ENCODE results near the gene HAND1.
A peak's percentile ranks its signal among the peaks of the same experiment; 100 is the strongest.
"Not testable (repeated sequence)": the region's sequence is repeated elsewhere in the genome, so short reads cannot be mapped to it uniquely, and the experiment has no call there.

HAND1 gene

DNA sequence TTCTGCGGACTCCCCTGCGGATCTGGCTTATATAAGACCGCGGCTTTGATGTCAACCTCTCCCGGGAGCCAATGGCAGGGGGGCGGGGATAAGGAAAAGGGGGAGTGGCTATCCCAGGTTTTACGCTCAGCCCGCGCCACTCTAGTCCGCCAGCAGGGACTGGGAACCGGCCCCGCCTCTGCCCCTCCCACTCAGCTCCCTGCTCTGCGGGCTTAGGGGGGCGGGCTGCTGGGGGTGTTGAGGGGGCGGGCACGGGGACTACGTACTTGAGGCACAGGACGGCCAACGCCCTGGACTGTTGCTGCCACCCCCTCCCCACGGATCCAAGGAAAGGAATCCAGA is at the start of gene HAND1:
Gene HAND1 (minus strand): TSS at position 4 of the 342 bp plus-strand sequence. CDS start 219 bp downstream, outside the sequence.
- peak within 1 kb of the TSS in 3 of 7 experiments; percentile 4 to 37 (median 19) for H3K4me3 ChIP-seq
- H3K27ac ChIP-seq, result no peak within 1 kb of the TSS

DNA sequence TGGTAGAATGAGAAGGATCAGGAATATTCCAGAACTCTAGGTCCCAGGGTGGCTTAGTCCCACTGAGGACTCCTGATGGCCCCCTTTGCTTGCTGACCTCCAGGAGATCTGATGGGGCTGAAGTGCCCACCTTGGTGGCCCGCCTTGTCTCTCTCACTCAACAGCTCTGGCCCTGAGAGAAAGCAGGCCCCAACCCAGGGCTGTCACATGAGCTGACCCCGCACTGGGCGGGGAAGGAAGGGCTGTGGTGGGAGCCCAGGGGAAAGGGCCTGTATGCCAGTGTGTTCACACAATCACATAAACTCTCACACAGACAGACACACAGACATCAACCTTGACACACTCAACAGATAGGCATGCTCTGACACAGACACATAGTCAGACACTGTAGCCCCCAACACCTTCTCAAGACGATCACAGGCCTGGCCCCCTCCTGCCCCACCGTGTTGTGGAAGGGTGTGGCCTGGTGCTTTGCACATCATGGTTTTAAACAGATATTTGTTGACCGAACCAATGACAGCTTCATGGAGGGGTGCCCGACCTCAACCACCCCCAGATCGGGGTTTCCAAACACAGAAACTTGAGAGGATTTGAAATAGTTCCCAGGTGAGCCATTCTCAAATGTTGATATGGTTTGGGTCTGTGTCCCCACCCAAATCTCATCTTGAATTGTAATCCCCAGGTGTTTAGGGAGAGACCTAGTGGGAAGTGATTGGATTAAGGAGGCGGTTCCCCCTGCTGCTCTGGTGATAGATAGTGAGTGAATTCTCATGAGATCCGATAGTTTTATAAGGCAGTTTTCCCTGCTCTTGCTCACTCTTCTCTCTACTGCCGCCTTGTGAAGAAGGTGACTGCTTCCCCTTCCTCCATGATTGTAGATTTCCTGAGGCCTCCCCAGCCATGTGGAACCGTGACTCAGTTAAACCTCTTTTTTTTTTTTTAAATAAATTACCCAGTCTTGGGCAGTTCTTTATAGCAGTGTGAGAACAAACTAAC is 48.5 kb upstream of the HAND1 start:
- H3K27ac ChIP-seq, result no peak overlapping the region

DNA sequence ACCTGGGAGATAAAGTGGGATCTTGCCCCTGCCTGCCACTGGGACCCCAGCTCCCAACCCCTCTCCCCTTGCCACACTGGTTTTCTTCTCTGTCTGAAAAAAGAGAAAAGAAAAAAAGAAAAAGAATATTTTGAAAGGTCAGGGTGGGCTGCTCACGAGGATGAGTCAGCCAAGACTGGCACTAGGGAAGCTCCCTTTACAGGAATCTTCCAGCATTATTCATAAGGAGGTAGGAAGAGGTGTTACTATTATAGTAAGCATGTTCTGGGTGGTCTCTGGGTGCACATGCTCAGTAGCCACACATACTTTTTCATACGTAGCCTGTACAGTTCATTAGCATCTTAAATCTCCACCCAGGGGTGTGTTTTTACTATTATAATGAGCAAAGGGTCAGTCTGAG is 46.8 kb upstream of the HAND1 start:
- no peak overlapping the region for H3K27ac ChIP-seq
- no peak overlapping the region for H3K4me3 ChIP-seq

More for the DNA sequence above, 48.5 kb upstream of the HAND1 start:
- no peak overlapping the region for H3K4me3 ChIP-seq

DNA sequence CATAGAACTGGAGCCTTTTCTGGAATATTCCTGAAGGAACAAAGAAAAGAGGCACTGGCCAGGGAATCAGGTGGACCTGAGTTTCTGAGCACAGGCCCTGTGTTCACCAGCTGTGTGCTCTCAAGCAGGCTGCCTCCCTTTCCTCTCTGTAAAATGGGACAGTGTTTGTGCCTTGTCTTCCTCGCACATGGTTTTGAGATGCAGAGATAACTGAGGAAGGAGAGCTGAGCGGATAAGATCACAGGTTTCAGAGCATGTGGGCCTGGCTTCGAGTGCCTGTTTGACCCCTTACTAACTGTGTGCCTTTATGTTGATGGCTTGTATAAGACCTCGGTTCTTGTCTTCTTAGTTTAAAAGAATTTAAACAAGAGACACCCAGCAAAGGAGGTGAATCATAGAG is 46.2 kb upstream of the HAND1 start:
- no peak overlapping the region for H3K4me3 ChIP-seq
- H3K27ac ChIP-seq, result peak overlapping the region in 1 of 21 experiments; percentile 5

DNA sequence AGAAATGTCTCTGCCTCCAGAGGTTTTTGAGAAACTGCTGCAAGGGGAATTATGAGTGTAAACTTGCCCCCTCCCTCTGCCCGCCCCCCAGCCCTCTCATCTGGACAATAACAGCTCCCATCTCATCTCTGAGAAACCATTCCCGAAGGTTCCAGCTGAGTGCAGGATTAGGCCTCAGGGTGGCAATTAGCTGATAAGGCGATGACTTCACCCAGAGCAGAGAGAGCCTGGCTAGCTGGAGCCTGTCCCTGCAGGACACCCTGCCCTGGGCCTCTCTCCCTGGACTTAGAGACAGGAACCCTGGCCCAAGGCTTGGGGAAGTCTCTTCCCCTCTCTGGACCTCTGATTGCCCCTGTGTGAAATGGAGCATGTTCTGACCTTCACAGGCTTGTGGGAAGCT is 45.7 kb upstream of the HAND1 start:
- no peak overlapping the region for H3K4me3 ChIP-seq
- H3K27ac ChIP-seq, result peak overlapping the region in 1 of 21 experiments; percentile 5

DNA sequence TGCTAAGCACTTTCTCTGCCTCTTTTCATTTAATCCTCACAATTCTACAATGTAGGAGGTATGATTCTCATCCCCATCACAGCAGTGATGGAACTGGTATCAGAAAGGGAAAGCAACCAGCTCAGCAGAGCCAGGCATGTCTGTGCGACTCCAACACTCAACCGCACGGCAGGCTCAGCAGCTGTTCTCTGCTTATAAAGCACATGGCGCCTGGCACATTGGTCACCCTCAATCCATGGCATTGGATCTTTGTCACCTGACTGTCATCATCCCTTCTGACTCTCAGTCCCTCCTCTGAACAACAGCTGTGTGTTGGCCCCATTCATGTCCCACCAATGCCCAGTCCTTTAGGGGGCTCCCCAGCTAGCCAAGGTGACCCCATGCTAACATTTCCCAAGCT is 45.1 kb upstream of the HAND1 start:
- H3K27ac ChIP-seq, result no peak overlapping the region
- no peak overlapping the region for H3K4me3 ChIP-seq

DNA sequence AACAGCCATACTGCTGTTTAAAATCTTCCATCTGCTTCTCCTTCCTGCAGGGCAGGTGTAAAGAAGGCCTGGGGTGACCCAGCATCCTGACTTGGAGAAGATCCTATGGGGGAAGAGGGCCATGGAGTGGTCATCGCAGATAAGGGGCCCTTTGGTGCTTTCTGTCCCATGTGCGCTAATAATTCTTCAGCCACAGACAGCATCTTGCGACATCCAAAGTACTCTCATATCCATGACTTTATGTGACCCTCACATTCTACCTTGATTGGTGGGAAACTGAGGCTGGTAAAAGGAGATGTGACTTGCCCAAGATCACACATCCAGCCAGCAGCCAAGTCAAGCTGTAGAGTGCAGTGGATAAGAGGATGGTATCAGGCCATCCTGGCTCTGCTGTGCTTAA is 44.3 kb upstream of the HAND1 start:
- H3K27ac ChIP-seq, result no peak overlapping the region
- H3K4me3 ChIP-seq, result no peak overlapping the region

DNA sequence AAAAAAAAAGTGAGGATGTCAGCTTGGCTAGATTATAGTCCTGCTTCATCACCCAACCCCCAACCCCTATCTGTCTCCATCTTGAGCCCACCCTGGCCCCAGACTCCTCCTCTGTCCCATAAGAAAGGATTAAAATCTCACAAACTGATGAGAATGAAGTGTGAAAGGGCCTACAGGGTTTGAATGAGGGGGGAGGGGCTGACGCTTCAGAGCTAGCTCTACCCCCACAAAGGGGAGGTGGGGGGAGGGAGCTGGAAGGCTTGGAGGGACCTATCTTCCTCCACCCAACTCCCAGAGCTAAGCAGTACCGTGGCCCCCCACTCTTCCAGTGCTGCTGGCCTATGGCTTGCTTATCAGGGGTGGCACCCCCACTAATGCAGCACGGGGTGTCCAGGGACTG is 43.7 kb upstream of the HAND1 start:
- no peak overlapping the region for H3K4me3 ChIP-seq
- no peak overlapping the region for H3K27ac ChIP-seq

DNA sequence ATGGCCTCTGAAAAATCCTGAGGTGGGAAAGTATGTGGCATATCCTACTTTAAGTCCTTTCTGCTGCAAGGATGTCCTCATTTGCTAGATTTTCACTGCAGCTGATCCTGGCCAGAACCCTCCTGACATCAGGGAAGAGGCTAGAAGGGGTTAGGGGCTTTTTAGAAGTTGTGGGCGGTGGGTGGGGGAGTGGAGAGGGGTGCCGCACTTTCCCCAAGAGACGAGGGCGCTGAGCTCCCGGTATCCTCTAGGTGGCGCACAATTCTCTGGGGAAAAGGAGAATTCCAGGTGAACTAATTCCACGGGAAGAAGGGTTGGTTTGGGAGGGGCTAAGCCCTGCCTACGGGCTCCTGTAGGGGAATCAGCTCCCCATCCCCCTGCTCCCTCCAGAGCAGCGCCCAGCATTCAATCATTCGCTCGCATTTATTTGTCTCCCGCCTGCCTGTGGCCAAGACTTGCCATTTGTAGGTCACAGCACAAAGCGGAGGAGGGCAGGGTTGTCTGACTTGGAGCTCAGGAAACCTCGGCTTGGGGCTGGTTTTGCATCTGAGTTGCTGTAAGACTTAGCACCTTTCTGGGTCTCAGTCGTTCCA is 42.9 kb upstream of the HAND1 start:
- no peak overlapping the region for H3K27ac ChIP-seq
- H3K4me3 ChIP-seq, result no peak overlapping the region

DNA sequence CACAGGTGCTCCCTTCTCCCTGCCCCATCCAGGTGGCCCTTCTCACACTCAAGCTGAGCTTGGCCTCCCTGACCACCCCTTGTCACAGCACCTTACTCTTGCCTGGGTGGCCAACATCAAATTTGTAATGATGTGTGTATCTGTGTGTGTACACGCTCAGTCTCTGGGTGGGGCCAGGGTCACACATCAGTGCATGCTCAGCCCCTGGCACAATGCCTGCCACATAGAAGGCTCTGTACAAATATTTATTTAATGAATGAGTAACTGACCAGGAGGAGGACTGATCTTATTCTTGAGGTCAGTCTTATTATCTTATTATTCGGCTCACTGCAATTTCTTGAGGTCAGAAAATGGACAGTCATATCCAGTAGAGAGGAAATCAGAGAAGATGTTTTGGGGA is 41.3 kb upstream of the HAND1 start:
- Histone ChIP-seq H3K27ac (no peak overlapping the region), H3K4me3 (no peak overlapping the region)

DNA sequence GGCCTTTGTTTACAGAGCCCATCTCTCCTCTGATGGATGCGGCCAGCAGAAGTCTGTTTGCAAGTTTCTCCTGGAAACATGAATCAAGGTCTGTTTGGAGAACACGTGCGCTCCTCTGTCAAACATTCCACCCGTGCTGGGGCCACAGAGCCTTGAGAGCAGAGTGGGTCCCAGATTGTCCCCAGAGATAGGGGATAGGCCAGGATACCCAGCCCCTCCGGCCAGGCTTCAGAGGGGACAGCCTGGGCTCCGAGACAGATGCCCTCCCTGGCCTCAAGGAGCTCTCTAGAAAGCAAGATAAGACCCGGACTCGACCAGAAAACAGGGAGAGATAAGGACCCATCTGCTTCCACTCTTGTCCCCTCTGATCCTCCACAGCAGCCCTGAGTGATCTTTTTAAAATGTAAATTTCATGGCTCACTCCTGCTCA is 40.4 kb upstream of the HAND1 start:
- H3K27ac ChIP-seq, result no peak overlapping the region
- H3K4me3 ChIP-seq, result no peak overlapping the region

DNA sequence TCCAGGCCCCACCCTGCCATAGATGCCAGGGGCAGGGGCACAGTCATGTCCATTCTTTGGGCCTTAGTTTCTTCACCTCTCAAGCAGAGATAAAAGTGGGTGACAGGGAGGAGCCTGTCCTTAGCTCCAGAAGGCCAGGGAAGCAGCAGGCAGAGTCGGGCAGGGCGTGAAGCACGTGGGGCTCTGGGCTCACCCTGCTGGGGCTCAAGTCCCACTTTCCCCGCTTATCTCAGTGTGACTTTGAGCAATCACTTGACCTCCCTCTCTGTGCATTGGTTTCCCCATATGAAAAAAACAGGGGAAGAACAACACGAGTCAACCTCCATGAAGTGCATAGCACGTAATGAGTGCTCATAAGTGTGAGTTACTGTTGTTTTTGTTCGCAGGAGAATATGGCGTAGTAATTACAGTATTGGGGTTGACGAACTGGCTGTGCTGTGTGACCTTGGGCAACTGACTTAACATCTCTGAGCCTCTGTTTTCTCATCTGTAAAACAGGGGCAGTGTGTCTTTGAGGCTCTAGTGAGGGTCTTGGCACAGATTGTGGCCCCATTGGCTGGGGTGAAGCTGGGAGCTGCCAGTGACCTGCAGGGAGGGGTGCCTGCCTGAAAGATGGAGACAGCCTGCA is 39.9 kb upstream of the HAND1 start:
- no peak overlapping the region for H3K4me3 ChIP-seq
- no peak overlapping the region for H3K27ac ChIP-seq

DNA sequence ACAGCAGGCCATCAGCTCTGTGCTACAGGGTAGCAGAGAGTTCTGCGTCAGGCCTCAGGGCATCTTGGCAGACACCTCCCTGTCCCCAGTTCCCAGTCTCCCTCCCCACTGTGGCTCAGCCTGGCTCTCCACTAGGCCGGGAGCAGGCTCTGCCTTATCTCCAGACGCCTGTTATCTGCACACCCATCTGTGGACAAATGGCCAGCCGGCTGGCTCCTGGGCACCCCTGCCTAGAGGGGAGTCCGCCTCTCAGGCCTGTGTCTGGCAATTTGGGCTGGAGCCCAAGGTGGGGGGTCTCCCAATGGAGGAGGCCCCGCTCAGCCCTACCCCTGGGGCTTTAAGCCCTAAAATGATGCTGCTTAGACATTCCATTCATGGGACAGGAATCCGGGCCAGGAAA is 39.2 kb upstream of the HAND1 start:
- Histone ChIP-seq H3K27ac (no peak overlapping the region), H3K4me3 (no peak overlapping the region)

DNA sequence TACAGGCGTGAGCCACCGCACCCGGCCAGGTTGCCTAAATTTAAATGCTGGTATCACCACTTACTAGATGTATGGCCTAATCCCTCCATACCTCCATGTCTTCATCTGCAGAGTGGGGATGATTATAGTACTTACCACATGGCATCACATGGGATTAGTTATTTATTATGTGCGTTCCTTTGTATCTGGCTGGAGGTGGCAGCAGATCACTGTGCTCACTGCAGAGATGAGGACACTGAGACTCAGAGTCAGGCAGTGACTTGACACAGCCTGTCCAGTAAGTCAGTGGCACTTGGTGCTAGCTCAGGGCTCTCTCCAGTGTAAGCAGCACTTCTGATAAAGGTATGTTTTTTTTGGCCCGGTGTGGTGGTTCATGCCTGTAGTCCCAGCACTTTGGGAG is 38.4 kb upstream of the HAND1 start:
- H3K4me3 ChIP-seq, result no peak overlapping the region
- H3K27ac ChIP-seq, result no peak overlapping the region

DNA sequence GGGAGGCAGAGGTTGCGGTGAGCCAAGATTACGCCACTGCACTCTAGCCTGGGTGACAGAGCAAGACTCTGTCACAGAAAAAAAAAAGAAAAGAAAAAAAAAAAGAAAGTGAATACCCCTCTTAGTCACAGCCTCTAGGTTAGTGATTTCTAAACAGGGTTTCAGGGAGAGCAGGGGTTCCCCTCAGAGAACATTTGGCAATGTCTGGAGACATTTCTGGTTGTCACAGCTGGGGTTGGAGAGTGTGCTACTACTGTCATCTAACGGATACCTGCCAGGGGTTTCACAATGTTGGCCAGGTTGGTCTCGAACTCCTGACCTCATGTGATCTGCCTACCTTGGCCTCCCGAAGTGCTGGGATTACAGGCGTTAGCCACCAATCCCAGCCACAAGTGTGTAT is 37.5 kb upstream of the HAND1 start:
- H3K4me3 ChIP-seq, H3K27ac ChIP-seq: not testable (repeated sequence)

DNA sequence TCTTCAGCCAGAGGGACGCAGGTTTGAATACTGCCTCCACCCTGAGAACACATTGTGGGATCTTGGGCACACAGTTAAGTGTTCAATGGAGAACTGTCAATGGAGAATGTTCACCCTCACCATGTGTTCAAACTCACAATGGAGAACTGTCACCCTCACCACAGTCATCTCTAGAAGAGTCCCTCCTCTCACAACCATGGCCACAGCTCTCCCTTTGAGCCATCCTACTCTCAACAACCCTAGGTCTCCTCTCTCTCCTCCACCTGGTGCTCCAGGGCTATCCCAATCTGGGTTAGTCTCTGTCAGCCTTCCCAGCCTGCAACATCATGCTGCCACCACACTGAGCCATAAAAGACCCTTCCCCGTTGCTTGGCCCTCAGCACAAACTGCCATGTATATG is 36.3 kb upstream of the HAND1 start:
- Histone ChIP-seq H3K27ac (no peak overlapping the region), H3K4me3 (no peak overlapping the region)

DNA sequence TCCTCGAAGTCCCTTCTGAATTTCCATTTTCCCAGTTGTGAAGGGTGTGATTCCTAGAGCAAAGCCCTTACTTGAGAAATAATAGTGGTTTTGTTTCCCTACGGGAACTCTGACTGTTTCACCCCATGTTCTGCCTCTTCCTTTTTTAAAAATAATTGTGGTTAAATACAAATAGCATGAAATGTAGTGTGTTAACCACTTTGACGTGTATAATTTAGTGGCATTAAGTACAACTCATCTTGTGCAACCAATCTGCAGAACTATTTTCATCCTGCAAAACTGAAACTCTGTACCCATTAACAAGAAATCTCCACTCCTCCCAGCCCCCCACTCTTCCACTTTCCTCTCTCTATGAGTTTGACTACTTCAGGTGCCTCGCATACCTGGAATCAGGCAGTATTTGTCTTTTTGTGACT is 35.6 kb upstream of the HAND1 start:
- H3K27ac ChIP-seq, result no peak overlapping the region

DNA sequence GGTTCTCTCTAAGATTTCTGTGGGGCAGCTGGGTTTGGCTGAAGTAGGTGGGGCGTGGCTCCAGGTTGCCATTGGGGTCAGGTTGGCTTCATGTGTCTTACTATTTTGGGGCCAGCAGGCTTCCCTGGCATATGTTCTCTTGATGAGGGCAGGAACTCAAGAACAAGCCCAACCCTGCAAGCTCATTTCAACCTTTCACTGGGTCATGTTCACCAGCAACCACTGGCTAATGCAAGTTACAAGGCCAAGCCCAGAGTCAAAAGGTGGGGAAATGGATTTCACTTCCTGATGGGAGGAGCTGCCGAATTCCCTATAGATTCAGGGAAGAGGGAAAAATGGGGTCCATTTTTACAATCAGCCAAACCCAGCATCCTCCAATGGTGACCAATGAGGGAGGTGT is 34.0 kb upstream of the HAND1 start:
- H3K27ac ChIP-seq, result no peak overlapping the region
- H3K4me3 ChIP-seq, result no peak overlapping the region

More for the DNA sequence above, 35.6 kb upstream of the HAND1 start:
- H3K4me3 ChIP-seq, result no peak overlapping the region

DNA sequence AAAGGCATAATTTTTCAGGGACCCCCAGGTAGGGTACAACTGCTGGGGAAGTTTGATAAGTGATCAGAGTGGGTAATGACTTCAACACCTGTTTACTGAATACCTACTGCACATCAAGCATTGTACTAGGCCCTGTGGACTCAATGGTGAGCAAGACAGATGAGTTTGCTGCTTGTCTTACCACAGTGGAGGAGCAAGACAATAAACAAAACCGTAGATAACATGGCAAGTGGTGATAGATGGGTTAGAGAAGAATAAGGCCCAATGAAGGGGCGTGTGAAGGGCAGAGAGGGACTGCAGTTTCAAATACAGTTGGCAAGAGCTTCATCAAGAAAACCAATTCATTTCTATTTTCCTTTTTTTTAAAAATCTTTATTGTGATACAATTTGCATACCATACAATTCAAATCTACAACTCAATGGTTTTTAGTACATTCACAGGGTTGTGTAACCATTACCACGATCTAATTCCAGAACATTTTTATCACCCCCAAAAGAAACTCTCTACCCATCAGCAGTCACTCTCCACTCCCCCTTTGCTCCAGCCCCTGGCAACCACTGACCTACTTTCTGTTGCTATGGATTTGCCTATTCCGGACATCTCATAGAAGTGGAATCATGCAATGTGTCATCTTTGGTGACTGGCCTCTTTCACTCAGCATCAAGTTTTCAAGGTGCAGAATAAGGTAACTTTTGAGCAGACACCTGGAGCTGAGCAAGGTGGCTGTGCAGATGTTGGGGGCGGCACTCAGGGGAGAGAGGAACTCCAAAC is 31.9 kb upstream of the HAND1 start:
- no peak overlapping the region for H3K27ac ChIP-seq
- H3K4me3 ChIP-seq, result no peak overlapping the region

DNA sequence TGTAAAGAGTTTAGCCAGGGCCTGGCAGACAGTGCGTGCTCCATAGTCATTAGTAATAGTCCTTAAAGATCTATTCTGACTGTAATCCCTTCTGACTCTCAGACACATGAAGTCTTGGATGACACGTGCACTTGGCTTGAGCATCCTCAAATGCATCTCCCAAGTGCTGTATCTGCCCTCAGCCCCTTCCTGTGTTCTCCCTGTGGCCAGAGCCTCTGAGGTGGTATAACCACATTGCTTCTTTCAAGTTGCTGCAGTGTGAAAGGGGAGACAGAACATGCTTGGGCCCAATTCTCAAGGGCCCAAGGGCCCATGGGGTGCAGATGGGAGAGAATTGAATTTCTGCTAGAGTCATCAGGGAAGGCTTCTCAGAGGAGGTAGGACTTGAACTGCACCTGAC is 30.1 kb upstream of the HAND1 start:
- Histone ChIP-seq H3K4me3 (no peak overlapping the region), H3K27ac (no peak overlapping the region)

All from skin epidermis (tissue), 12 donors.